ENCODE data around the gene ITGBL1.

- TF ChIP-seq POLR2A (IDR thresholded peaks at IDR 0.05; ENCODE audit: low read depth, low read length): no peak
- no peak for TF ChIP-seq TAF1 (IDR thresholded peaks at IDR 0.05; ENCODE audit: borderline replicate concordance, low read depth, low read length)
- TF ChIP-seq POLR2AphosphoS5 (IDR thresholded peaks at IDR 0.05; ENCODE audit: low read depth, low read length): no peak
Measured at GRCh38 chr13:101490406-101491015, 38.0 kb downstream of the ITGBL1 start.
